Measurements from ENCODE around the gene ING3. TPM values are rescaled to one million over a fixed set of nuclear protein-coding genes. Genes with fewer than 3 reads are reported as not detected.

The ING3 gene
- total and polyA plus RNA-seq, 2 of the 13 experiments (the other 11 are each of a cell fraction or from before 2014, with no cell fraction given) = 6.9 to 12.8 TPM

GRCh38 chr7:120985130-120985758 is 34.7 kb downstream of the ING3 start (continued):
- no peak for TF ChIP-seq EHMT2 (IDR thresholded peaks at IDR 0.05; ENCODE audit: borderline replicate concordance, low read depth, low read length)

GRCh38 chr7:120985839-120986238 is 35.3 kb downstream of the ING3 start:
- no peak overlapping the region for H3K4me2 ChIP-seq (ENCODE audit: low read depth, low read length)
- no peaks in the 10 kb centered on the region for H3K79me2 ChIP-seq (ENCODE audit: insufficient read depth, low read length)
- H4K20me1 ChIP-seq (ENCODE audit: insufficient read depth, low read length) = no peaks in the 10 kb centered on the region
- H2AFZ ChIP-seq (ENCODE audit: low read length) = no peak overlapping the region
- no TSS peak for BruUV-seq (replicated peaks)
- ATAC-seq = no peak
- ChIA-PET CTCF (ENCODE audit: low intra/inter-chr PET ratio, low total read pairs) (no interaction called here), POLR2A (no interaction called here)
- no peaks in the 10 kb centered on the region for H3K9me3 ChIP-seq (ENCODE audit: low read length)
- no peak overlapping the region for H3K9ac ChIP-seq (ENCODE audit: insufficient read depth, low read depth, low read length)
- in situ Hi-C loops (cut with HindIII; ENCODE audit: extremely low pct_ligation_motif_present, low pct_unique_long_range_greater_than_20kb) = loop anchor here (5.0 kb wide), 1 partner anchor 96 kb away; no protein-coding TSS in a partner anchor
- peaks cover 21% of the 10 kb centered on the region for H3K4me1 ChIP-seq (ENCODE audit: insufficient read depth, low read length)
- no peak for TF ChIP-seq SNAPC2 (CRISPR knock-in tag; IDR thresholded peaks at IDR 0.05)
- no peak for TF ChIP-seq CBFB (CRISPR knock-in tag; IDR thresholded peaks at IDR 0.05)
- TF ChIP-seq ARNT2 (CRISPR knock-in tag; IDR thresholded peaks at IDR 0.05; ENCODE audit: low read depth) = no peak
- no peak for TF ChIP-seq ZNF430 (CRISPR knock-in tag; IDR thresholded peaks at IDR 0.05)
- TF ChIP-seq NKX3-1 (CRISPR knock-in tag; IDR thresholded peaks at IDR 0.05) = no peak
- TF ChIP-seq TBX3 (IDR thresholded peaks at IDR 0.05; ENCODE audit: borderline replicate concordance) = no peak
- no peak for TF ChIP-seq SUZ12 (IDR thresholded peaks at IDR 0.05; ENCODE audit: low read depth, low read length)
- no peak for TF ChIP-seq ZNF451 (CRISPR knock-in tag; IDR thresholded peaks at IDR 0.05)
- TF ChIP-seq STAT5B (CRISPR knock-in tag; IDR thresholded peaks at IDR 0.05) = no peak
- no peak for TF ChIP-seq ZNF772 (CRISPR knock-in tag; IDR thresholded peaks at IDR 0.05)
- no peak for TF ChIP-seq SOX13 (IDR thresholded peaks at IDR 0.05)
- no peak for TF ChIP-seq SOX13 (CRISPR knock-in tag; conservative IDR thresholded peaks at IDR 0.05 in 1 of 2, IDR thresholded peaks at IDR 0.05 in 1 of 2)
- TF ChIP-seq ZNF83 (CRISPR knock-in tag; IDR thresholded peaks at IDR 0.05; ENCODE audit: borderline replicate concordance) = no peak
- TF ChIP-seq, protein P1, sequence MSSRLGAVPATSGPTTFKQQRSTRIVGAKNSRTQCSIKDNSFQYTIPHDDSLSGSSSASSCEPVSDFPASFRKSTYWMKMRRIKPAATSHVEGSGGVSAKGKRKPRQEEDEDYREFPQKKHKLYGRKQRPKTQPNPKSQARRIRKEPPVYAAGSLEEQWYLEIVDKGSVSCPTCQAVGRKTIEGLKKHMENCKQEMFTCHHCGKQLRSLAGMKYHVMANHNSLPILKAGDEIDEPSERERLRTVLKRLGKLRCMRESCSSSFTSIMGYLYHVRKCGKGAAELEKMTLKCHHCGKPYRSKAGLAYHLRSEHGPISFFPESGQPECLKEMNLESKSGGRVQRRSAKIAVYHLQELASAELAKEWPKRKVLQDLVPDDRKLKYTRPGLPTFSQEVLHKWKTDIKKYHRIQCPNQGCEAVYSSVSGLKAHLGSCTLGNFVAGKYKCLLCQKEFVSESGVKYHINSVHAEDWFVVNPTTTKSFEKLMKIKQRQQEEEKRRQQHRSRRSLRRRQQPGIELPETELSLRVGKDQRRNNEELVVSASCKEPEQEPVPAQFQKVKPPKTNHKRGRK (CRISPR knock-in tag; IDR thresholded peaks at IDR 0.05) = no peak
- H3K4me3 ChIP-seq (replicated peaks in 1 of 3; ENCODE audit: insufficient read depth in 1 of 3, low read depth in 2 of 3, low read length in 3 of 3) = no peak overlapping the region
- H3K27ac ChIP-seq (ENCODE audit: extremely low read length, insufficient read depth, low read length) = no peak overlapping the region
- intact Hi-C loops (cut with micrococcal nuclease; ENCODE audit: unreplicated experiment) = loop anchor here (2.0 kb wide), 1 partner anchor 561 kb away; no protein-coding TSS in a partner anchor
- no peak for FAIRE-seq
- DNase-seq (ENCODE audit: low spot score) = no peak
- 2% methylated on average over 2 of the region's 2 CpGs for WGBS (ENCODE audit: low lambda C conversion rate)
- H3K36me3 ChIP-seq (replicated peaks in 1 of 2; ENCODE audit: control insufficient read depth in 1 of 2, insufficient read depth in 2 of 2, low read length in 2 of 2) = no peaks in the 10 kb centered on the region
- peaks cover 0 to 14% of the 10 kb centered on the region in 2 experiments; a peak in 3 of 5 replicates for H3K27me3 ChIP-seq (ENCODE audit: control insufficient read depth in 1 of 2, insufficient read depth in 2 of 2, low read length in 2 of 2)
